Measurements from ENCODE around the gene OR2D2. TPM values are rescaled to one million over a fixed set of nuclear protein-coding genes. Genes with fewer than 3 reads are reported as not detected.
"Not testable (repeated sequence)": the region's sequence is repeated elsewhere in the genome, so short reads cannot be mapped to it uniquely, and the experiment has no call there.

The OR2D2 gene
- total and polyA plus RNA-seq, 2 experiments from 2014 or later: 0.30 TPM; not detected in 1

DNA sequence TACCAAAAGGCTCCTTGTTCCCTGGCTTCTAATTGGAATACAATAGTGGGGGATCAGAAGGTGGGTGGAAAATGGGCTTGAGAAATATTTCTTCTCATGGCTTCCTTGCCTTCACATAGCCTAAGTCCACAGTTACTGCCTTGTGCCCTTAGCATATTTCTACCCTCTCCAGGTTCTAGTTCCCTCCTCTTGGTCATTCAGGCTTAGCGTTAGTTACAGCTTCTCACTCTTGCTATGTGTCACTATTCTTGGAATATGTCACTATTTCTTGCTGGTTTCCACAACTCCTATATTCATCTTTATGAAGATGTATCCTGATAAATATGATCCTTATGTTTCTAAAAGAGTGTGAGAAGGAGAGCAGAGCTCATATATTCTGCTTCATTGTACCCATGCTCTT lies 2.5 kb downstream of the OR2D2 start:
- 96% methylated on average over 1 of the region's 1 CpG for WGBS (ENCODE audit: low lambda C conversion rate, missing lambda C conversion rate)
- DNase-seq (ENCODE audit: low spot score): no peak
- TF ChIP-seq EZH2phosphoT487 (IDR thresholded peaks at IDR 0.05; ENCODE audit: low read depth, severe bottlenecking, unreplicated experiment) (no peak), EZH2 (IDR thresholded peaks at IDR 0.05; ENCODE audit: borderline replicate concordance) (no peak)
- TF ChIP-seq, protein P1, sequence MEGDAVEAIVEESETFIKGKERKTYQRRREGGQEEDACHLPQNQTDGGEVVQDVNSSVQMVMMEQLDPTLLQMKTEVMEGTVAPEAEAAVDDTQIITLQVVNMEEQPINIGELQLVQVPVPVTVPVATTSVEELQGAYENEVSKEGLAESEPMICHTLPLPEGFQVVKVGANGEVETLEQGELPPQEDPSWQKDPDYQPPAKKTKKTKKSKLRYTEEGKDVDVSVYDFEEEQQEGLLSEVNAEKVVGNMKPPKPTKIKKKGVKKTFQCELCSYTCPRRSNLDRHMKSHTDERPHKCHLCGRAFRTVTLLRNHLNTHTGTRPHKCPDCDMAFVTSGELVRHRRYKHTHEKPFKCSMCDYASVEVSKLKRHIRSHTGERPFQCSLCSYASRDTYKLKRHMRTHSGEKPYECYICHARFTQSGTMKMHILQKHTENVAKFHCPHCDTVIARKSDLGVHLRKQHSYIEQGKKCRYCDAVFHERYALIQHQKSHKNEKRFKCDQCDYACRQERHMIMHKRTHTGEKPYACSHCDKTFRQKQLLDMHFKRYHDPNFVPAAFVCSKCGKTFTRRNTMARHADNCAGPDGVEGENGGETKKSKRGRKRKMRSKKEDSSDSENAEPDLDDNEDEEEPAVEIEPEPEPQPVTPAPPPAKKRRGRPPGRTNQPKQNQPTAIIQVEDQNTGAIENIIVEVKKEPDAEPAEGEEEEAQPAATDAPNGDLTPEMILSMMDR (IDR thresholded peaks at IDR 0.05; ENCODE audit: poor library complexity): no peak
- no peaks in the 10 kb centered on the region for H3K36me3 ChIP-seq (replicated peaks; ENCODE audit: insufficient read depth, low read depth)
- H3K27ac ChIP-seq: no peak overlapping the region
- H3K27me3 ChIP-seq: no peaks in the 10 kb centered on the region
- H3K9me3 ChIP-seq (ENCODE audit: low read depth): no peaks in the 10 kb centered on the region
- no peak overlapping the region for H3K4me3 ChIP-seq
- H3K4me1 ChIP-seq (ENCODE audit: insufficient read depth): no peaks in the 10 kb centered on the region
- H2AFZ ChIP-seq: no peak overlapping the region
- no peak overlapping the region for H3K4me2 ChIP-seq
- H3K9me2 ChIP-seq (replicated peaks; ENCODE audit: insufficient read depth): no peaks in the 10 kb centered on the region
- no peaks in the 10 kb centered on the region for H3K79me2 ChIP-seq
- no peaks in the 10 kb centered on the region for H4K20me1 ChIP-seq (ENCODE audit: insufficient read depth, poor library complexity, severe bottlenecking)

DNA sequence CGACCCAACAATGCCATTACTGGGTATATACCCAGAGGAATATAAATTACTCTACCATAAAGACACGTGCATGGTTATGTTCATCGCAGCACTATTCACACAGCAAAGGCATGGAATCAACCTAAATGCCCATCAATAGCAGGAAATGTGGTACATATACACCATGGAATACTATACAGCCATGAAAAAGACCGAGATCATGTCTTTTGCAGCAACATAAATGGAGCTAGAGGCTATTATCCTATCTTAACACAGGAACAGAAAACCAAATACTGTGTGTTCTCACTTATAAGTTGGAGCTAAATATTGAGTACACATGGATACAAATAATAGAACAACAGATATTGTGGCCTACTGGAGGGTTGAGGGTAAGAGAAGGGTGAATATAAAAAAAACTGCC lies 3.5 kb downstream of the OR2D2 start:
- Histone ChIP-seq H3K79me2 (no peaks in the 10 kb centered on the region), H3K9me3 (ENCODE audit: low read depth) (no peaks in the 10 kb centered on the region), H3K4me1 (ENCODE audit: insufficient read depth) (no peaks in the 10 kb centered on the region), H3K9me2 (replicated peaks; ENCODE audit: insufficient read depth) (no peaks in the 10 kb centered on the region), H3K36me3 (replicated peaks; ENCODE audit: insufficient read depth, low read depth) (no peaks in the 10 kb centered on the region), H3K27me3 (no peaks in the 10 kb centered on the region), H4K20me1 (ENCODE audit: insufficient read depth, poor library complexity, severe bottlenecking) (no peaks in the 10 kb centered on the region), H3K4me3 (no peak overlapping the region), H2AFZ (no peak overlapping the region), H3K4me2 (no peak overlapping the region), H3K27ac (no peak overlapping the region)
- 96% methylated on average over 4 of the region's 4 CpGs for WGBS (ENCODE audit: low lambda C conversion rate, missing lambda C conversion rate)
- TF ChIP-seq, protein P1 (IDR thresholded peaks at IDR 0.05; ENCODE audit: poor library complexity): no peak
- TF ChIP-seq EZH2phosphoT487 (IDR thresholded peaks at IDR 0.05; ENCODE audit: low read depth, severe bottlenecking, unreplicated experiment) (no peak), EZH2 (IDR thresholded peaks at IDR 0.05; ENCODE audit: borderline replicate concordance) (no peak)
- no peak for DNase-seq (ENCODE audit: low spot score)

DNA sequence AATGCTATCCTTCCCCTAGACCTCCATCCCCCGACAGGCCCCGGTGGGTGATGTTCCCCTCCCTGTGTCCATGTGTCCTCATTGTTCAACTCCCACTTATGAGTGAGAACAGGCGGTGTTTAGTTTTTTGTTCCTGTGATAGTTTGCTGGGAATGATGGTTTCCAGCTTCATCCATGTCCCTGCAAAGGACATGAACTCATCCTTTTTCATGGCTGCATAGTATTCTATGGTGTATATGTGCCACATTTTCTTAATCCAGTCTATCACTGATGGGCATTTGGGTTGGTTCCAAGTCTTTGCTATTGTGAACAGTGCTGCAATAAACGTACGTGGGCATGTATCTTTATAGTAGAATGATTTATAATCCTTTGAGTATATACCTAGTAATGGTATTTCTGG lies 4.6 kb downstream of the OR2D2 start:
- H3K4me2 ChIP-seq; H3K36me3 ChIP-seq (replicated peaks; ENCODE audit: insufficient read depth, low read depth); H2AFZ ChIP-seq; H3K27me3 ChIP-seq; H3K9me3 ChIP-seq (ENCODE audit: low read depth); H3K4me3 ChIP-seq; H3K4me1 ChIP-seq (ENCODE audit: insufficient read depth); H3K9me2 ChIP-seq (replicated peaks; ENCODE audit: insufficient read depth); DNase-seq (ENCODE audit: low spot score); H3K79me2 ChIP-seq; H4K20me1 ChIP-seq (ENCODE audit: insufficient read depth, poor library complexity, severe bottlenecking); H3K27ac ChIP-seq: not testable (repeated sequence)
- WGBS (ENCODE audit: low lambda C conversion rate, missing lambda C conversion rate): 98% methylated on average over 5 of the region's 5 CpGs

- Histone ChIP-seq H3K4me3 (no peak overlapping the region), H3K4me1 (ENCODE audit: insufficient read depth) (no peaks in the 10 kb centered on the region), H3K4me2 (no peak overlapping the region), H3K27me3 (no peaks in the 10 kb centered on the region), H3K36me3 (replicated peaks; ENCODE audit: insufficient read depth, low read depth) (no peaks in the 10 kb centered on the region), H3K9me3 (ENCODE audit: low read depth) (no peaks in the 10 kb centered on the region), H4K20me1 (ENCODE audit: insufficient read depth, poor library complexity, severe bottlenecking) (no peaks in the 10 kb centered on the region), H3K9me2 (replicated peaks; ENCODE audit: insufficient read depth) (no peaks in the 10 kb centered on the region), H3K79me2 (no peaks in the 10 kb centered on the region), H2AFZ (no peak overlapping the region), H3K27ac (no peak overlapping the region)
- TF ChIP-seq, protein P1 (IDR thresholded peaks at IDR 0.05; ENCODE audit: poor library complexity): no peak
- TF ChIP-seq EZH2phosphoT487 (IDR thresholded peaks at IDR 0.05; ENCODE audit: low read depth, severe bottlenecking, unreplicated experiment): no peak
- TF ChIP-seq EZH2 (IDR thresholded peaks at IDR 0.05; ENCODE audit: borderline replicate concordance): no peak
- DNase-seq (ENCODE audit: low spot score): no peak
These were observed 9.5 kb downstream of the OR2D2 start for GRCh38 chr11:6882751-6883150.

Data from hepatocyte (in vitro differentiated cells).